ENCODE measurements around the gene UPK3A. TPM values are rescaled to one million over a fixed set of nuclear protein-coding genes. Genes with fewer than 3 reads are reported as not detected.

Gene UPK3A
- total RNA-seq, 1 experiment from 2014 or later: 2.0 TPM

GRCh38 chr22:45291061-45291930 lies 6.5 kb downstream of the UPK3A start:
- no peaks in the 10 kb centered on the region for H3K36me3 ChIP-seq (ENCODE audit: control insufficient read depth, insufficient read depth, low read length)

GRCh38 chr22:45291931-45292290 lies 7.2 kb downstream of the UPK3A start:
- no peaks in the 10 kb centered on the region for H3K27me3 ChIP-seq (replicated peaks; ENCODE audit: control insufficient read depth, insufficient read depth, low read length)
- intact Hi-C loops (cut with micrococcal nuclease; ENCODE audit: unreplicated experiment): no loop called here
- Mint-ChIP-seq H3K27ac (ENCODE audit: unreplicated experiment) (no peak overlapping the region), H3K27me3 (ENCODE audit: insufficient read depth, unreplicated experiment) (no peaks in the 10 kb centered on the region), H3K4me3 (ENCODE audit: unreplicated experiment) (no peak overlapping the region), H3K4me1 (ENCODE audit: low read depth, unreplicated experiment) (peaks cover 4% of the 10 kb centered on the region), H3K36me3 (ENCODE audit: insufficient read depth, unreplicated experiment) (no peaks in the 10 kb centered on the region), H3K9me3 (ENCODE audit: unreplicated experiment) (no peaks in the 10 kb centered on the region)
- H3K4me1 ChIP-seq: peaks cover 23% of the 10 kb centered on the region
- ChIA-PET CTCF (interaction anchor here (0.5 kb wide), 1 partner anchor 126 kb away, joined by 6 read pairs; no protein-coding TSS in a partner anchor), POLR2A (no interaction called here)
- no TSS peak for BruUV-seq (replicated peaks)
- H3K4me3 ChIP-seq (ENCODE audit: low read depth, low read length): no peak overlapping the region
- H3K36me3 ChIP-seq (ENCODE audit: control insufficient read depth, insufficient read depth, low read length): no peaks in the 10 kb centered on the region
- DNase-seq: no peak
- H3K9me3 ChIP-seq: no peaks in the 10 kb centered on the region
- TF ChIP-seq CTCF (IDR thresholded peaks at IDR 0.05; ENCODE audit: insufficient read depth in 1 of 2, low read depth in 1 of 2, low read length in 1 of 2, severe bottlenecking in 1 of 2, unreplicated experiment in 1 of 2): no peak

More at GRCh38 chr22:45291061-45291930, 6.5 kb downstream of the UPK3A start:
- ChIA-PET CTCF (interaction anchor here (0.5 kb wide), 1 partner anchor 125 kb away, joined by 6 read pairs; no protein-coding TSS in a partner anchor), POLR2A (no interaction called here)
- Histone ChIP-seq H3K4me1 (peaks cover 29% of the 10 kb centered on the region), H3K27me3 (replicated peaks; ENCODE audit: control insufficient read depth, insufficient read depth, low read length) (no peaks in the 10 kb centered on the region), H3K9me3 (no peaks in the 10 kb centered on the region), H3K4me3 (ENCODE audit: low read depth, low read length) (no peak overlapping the region)
- Mint-ChIP-seq H3K4me3 (ENCODE audit: unreplicated experiment) (no peak overlapping the region), H3K27me3 (ENCODE audit: insufficient read depth, unreplicated experiment) (no peaks in the 10 kb centered on the region), H3K4me1 (ENCODE audit: low read depth, unreplicated experiment) (peaks cover 10% of the 10 kb centered on the region), H3K36me3 (ENCODE audit: insufficient read depth, unreplicated experiment) (no peaks in the 10 kb centered on the region), H3K27ac (ENCODE audit: unreplicated experiment) (no peak overlapping the region), H3K9me3 (ENCODE audit: unreplicated experiment) (no peaks in the 10 kb centered on the region)
- no TSS peak for BruUV-seq (replicated peaks)
- intact Hi-C loops (cut with micrococcal nuclease; ENCODE audit: unreplicated experiment): no loop called here
- no peak for DNase-seq
- TF ChIP-seq CTCF (IDR thresholded peaks at IDR 0.05; ENCODE audit: insufficient read depth in 1 of 2, low read depth in 1 of 2, low read length in 1 of 2, severe bottlenecking in 1 of 2, unreplicated experiment in 1 of 2): no peak

GRCh38 chr22:45292731-45293442 lies 8.1 kb downstream of the UPK3A start:
- no TSS peak for BruUV-seq (replicated peaks)
- H3K4me1 ChIP-seq: peaks cover 13% of the 10 kb centered on the region; the same call in 1 of the 2 replicates
- ChIA-PET POLR2A (no interaction called here), CTCF (no interaction called here)
- no peaks in the 10 kb centered on the region for H3K9me3 ChIP-seq
- H3K4me3 ChIP-seq (ENCODE audit: low read depth, low read length): no peak overlapping the region
- H3K27me3 ChIP-seq (replicated peaks; ENCODE audit: control insufficient read depth, insufficient read depth, low read length): no peaks in the 10 kb centered on the region
- no peaks in the 10 kb centered on the region for H3K36me3 ChIP-seq (ENCODE audit: control insufficient read depth, insufficient read depth, low read length)
- DNase-seq: no peak
- Mint-ChIP-seq H3K4me3 (ENCODE audit: unreplicated experiment) (no peak overlapping the region), H3K9me3 (ENCODE audit: unreplicated experiment) (no peaks in the 10 kb centered on the region), H3K27me3 (ENCODE audit: insufficient read depth, unreplicated experiment) (no peaks in the 10 kb centered on the region), H3K27ac (ENCODE audit: unreplicated experiment) (peak overlapping the region; percentile 33), H3K36me3 (ENCODE audit: insufficient read depth, unreplicated experiment) (no peaks in the 10 kb centered on the region), H3K4me1 (ENCODE audit: low read depth, unreplicated experiment) (no peaks in the 10 kb centered on the region)
- no peak for TF ChIP-seq CTCF (IDR thresholded peaks at IDR 0.05; ENCODE audit: insufficient read depth in 1 of 2, low read depth in 1 of 2, low read length in 1 of 2, severe bottlenecking in 1 of 2, unreplicated experiment in 1 of 2)
- intact Hi-C loops (cut with micrococcal nuclease; ENCODE audit: unreplicated experiment): no loop called here

Measured in Caco-2 (cell line).